Measurements from ENCODE around the gene XPO6. TPM values are rescaled to one million over a fixed set of nuclear protein-coding genes. Genes with fewer than 3 reads are reported as not detected.

XPO6 gene
- total and polyA plus RNA-seq, 4 donors: 52.9 to 172 (median 126) TPM

DNA sequence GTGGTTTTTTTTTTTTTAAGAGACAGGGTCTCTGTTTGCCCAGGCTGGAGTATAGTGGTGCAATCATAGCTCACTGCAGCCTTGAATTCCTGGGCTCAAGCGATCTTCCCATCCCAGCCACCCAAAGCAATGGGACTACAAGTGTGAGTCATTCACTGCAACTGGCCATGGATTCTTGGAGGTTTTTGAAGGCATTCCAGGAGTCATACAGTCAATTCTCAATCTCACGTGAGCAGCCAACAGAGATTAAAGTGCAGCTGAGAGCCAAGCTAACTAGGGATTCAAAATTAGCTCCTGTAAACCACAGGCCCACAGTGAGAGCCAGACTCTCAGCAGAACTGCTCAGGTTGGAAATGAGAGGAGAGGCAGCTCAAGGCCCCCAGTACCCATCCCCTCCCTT, 30.2 kb downstream of the XPO6 start:
- no peak overlapping the region for H3K9ac ChIP-seq (ENCODE audit: insufficient read depth in 1 of 2, low read length in 2 of 2)
- peak in 1 of 3 donors; percentile 9 for DNase-seq
- peaks cover 0 to 45% (median 5%) of the 10 kb centered on the region in 5 donors for H3K4me1 ChIP-seq (ENCODE audit: control insufficient read depth in 5 of 5, insufficient read depth in 5 of 5, low read length in 5 of 5)

DNA sequence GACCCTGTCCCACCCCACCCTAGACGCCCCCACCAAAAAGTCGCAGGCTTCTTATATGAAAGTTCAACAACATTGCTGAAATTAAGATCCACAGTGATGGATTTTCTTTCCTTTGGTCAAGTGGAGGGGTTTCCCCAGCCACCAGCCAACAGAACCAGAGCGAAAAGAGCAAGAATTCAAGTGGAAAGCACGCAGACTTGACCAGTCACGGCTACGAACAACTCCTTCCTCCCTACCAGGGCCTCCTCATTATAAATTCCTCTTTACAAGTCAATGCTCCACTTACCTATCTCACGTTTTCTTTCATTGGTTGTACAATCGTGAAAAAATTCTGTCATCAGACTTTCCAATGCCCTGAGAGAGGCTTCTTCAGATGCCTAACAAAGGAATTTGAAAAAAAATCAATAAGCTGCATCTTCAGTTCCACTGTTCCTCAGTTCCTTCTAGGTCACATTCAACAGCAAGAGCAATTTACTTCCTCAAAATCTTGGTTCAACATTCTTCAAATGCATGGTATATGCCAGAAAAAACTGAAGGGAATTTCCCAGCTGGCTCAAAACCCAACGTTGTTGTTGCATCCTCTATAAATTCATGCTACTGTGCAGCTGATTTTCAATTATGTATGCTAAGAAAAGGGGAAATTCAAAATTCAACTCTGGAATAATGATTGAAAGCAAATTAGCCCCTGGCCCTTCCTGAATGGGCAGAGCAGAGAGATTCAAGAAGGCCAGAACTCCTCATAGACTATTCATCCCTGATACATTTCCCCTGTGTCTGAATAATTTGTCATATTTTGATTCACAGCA, 30.9 kb downstream of the XPO6 start:
- ATAC-seq (ENCODE audit: insufficient read depth, low FRiP score) (no peak), DNase-seq (peak in 1 of 3 donors; percentile 25)
- Histone ChIP-seq H3K9ac (ENCODE audit: insufficient read depth in 1 of 2, low read length in 2 of 2) (no peak overlapping the region), H3K36me3 (ENCODE audit: control insufficient read depth in 4 of 4, insufficient read depth in 4 of 4, low read length in 4 of 4) (peaks cover 4 to 5% (median 4%) of the 10 kb centered on the region in 4 donors), H3K27ac (ENCODE audit: low read depth in 1 of 2, low read length in 1 of 2) (no peak overlapping the region), H3K9me3 (ENCODE audit: control insufficient read depth in 4 of 4, insufficient read depth in 3 of 4, low read length in 3 of 4) (no peaks in the 10 kb centered on the region), H3K4me3 (no peak overlapping the region), H3K4me1 (ENCODE audit: control insufficient read depth in 5 of 5, insufficient read depth in 5 of 5, low read length in 5 of 5) (peaks cover 0 to 44% (median 5%) of the 10 kb centered on the region in 5 donors), H3K27me3 (ENCODE audit: control insufficient read depth in 3 of 3, insufficient read depth in 3 of 3, low read length in 2 of 3) (no peaks in the 10 kb centered on the region)
- WGBS, 2 donors: 43 to 47% methylated on average over 9 of the region's 9 CpGs
- TF ChIP-seq, protein P1, sequence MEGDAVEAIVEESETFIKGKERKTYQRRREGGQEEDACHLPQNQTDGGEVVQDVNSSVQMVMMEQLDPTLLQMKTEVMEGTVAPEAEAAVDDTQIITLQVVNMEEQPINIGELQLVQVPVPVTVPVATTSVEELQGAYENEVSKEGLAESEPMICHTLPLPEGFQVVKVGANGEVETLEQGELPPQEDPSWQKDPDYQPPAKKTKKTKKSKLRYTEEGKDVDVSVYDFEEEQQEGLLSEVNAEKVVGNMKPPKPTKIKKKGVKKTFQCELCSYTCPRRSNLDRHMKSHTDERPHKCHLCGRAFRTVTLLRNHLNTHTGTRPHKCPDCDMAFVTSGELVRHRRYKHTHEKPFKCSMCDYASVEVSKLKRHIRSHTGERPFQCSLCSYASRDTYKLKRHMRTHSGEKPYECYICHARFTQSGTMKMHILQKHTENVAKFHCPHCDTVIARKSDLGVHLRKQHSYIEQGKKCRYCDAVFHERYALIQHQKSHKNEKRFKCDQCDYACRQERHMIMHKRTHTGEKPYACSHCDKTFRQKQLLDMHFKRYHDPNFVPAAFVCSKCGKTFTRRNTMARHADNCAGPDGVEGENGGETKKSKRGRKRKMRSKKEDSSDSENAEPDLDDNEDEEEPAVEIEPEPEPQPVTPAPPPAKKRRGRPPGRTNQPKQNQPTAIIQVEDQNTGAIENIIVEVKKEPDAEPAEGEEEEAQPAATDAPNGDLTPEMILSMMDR (IDR thresholded peaks at IDR 0.05; ENCODE audit: control extremely low read depth, extremely low read depth): no peak

More for the DNA sequence above, 30.2 kb downstream of the XPO6 start:
- Histone ChIP-seq H3K27me3 (ENCODE audit: control insufficient read depth in 3 of 3, insufficient read depth in 3 of 3, low read length in 2 of 3) (no peaks in the 10 kb centered on the region), H3K27ac (ENCODE audit: low read depth in 1 of 2, low read length in 1 of 2) (peak overlapping the region in 1 of 2 donors; percentile 78), H3K36me3 (ENCODE audit: control insufficient read depth in 4 of 4, insufficient read depth in 4 of 4, low read length in 4 of 4) (peaks cover 2 to 5% (median 4%) of the 10 kb centered on the region in 4 donors), H3K9me3 (ENCODE audit: control insufficient read depth in 4 of 4, insufficient read depth in 3 of 4, low read length in 3 of 4) (no peaks in the 10 kb centered on the region), H3K4me3 (no peak overlapping the region)
- TF ChIP-seq, protein P1 (IDR thresholded peaks at IDR 0.05; ENCODE audit: control extremely low read depth, extremely low read depth): no peak
- ATAC-seq (ENCODE audit: insufficient read depth, low FRiP score): peak; percentile 41
- WGBS, 2 donors: 59 to 68% methylated on average over 2 of the region's 2 CpGs

DNA sequence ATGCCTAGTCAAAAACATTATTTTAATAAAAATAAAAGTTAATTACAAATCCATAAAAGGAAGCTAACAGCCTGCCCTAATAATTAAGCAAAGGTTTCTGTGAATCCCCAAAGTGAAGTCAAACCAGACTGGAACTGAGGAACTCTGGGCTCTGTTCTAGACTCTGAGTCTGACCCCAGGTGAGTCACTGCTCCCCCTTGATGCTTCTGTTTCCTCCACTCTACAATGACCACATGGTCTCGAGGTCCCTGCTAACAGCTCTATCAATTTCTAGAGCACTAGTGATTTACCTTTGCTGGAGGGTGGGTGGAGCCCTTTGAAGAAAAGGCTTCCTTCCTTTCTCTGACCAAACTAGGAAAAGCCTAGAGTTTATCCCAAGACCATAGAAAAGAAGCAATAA, 32.4 kb downstream of the XPO6 start:
- H3K9ac ChIP-seq (ENCODE audit: insufficient read depth in 1 of 2, low read length in 2 of 2): no peak overlapping the region
- 64 to 71% methylated on average over 1 of the region's 1 CpG for WGBS, 2 donors
- H3K27me3 ChIP-seq (ENCODE audit: control insufficient read depth in 3 of 3, insufficient read depth in 3 of 3, low read length in 2 of 3): no peaks in the 10 kb centered on the region
- peaks cover 0 to 39% (median 7%) of the 10 kb centered on the region in 5 donors for H3K4me1 ChIP-seq (ENCODE audit: control insufficient read depth in 5 of 5, insufficient read depth in 5 of 5, low read length in 5 of 5)
- TF ChIP-seq, protein P1 (IDR thresholded peaks at IDR 0.05; ENCODE audit: control extremely low read depth, extremely low read depth): no peak
- no peaks in the 10 kb centered on the region for H3K9me3 ChIP-seq (ENCODE audit: control insufficient read depth in 4 of 4, insufficient read depth in 3 of 4, low read length in 3 of 4)
- ATAC-seq (ENCODE audit: insufficient read depth, low FRiP score): no peak
- no peak for DNase-seq
- H3K27ac ChIP-seq (ENCODE audit: low read depth in 1 of 2, low read length in 1 of 2): no peak overlapping the region
- peaks cover 6 to 11% (median 10%) of the 10 kb centered on the region in 4 donors for H3K36me3 ChIP-seq (ENCODE audit: control insufficient read depth in 4 of 4, insufficient read depth in 4 of 4, low read length in 4 of 4)
- H3K4me3 ChIP-seq: no peak overlapping the region
